ENCODE data around the gene MERTK.

MERTK gene

DNA sequence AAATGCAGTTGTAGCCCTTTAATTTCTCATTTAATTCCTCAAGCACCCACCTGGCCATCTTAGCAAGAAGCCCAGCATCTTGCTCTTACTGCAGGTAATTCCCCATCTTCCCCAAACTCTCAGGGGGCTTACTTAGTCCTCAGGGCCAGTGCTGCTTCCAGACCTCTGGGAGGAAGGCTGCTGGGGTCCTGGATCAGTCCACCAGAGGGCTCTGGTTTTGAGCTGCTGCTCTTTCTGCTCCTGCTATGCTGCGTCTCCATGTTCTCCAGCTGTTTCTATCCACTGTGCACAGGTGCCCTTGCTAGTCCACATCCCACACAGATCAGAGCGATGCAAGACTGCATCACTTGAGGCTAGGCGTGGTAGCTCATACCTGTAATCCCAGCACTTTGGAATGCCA lies 122.2 kb downstream of the MERTK start:
- no peak overlapping the region for H3K4me3 ChIP-seq (replicated peaks in 1 of 2; ENCODE audit: low read depth in 2 of 2, low read length in 2 of 2)
- DNase-seq (ENCODE audit: low read depth in 2 of 2) = no peak
- TF ChIP-seq, protein P1, sequence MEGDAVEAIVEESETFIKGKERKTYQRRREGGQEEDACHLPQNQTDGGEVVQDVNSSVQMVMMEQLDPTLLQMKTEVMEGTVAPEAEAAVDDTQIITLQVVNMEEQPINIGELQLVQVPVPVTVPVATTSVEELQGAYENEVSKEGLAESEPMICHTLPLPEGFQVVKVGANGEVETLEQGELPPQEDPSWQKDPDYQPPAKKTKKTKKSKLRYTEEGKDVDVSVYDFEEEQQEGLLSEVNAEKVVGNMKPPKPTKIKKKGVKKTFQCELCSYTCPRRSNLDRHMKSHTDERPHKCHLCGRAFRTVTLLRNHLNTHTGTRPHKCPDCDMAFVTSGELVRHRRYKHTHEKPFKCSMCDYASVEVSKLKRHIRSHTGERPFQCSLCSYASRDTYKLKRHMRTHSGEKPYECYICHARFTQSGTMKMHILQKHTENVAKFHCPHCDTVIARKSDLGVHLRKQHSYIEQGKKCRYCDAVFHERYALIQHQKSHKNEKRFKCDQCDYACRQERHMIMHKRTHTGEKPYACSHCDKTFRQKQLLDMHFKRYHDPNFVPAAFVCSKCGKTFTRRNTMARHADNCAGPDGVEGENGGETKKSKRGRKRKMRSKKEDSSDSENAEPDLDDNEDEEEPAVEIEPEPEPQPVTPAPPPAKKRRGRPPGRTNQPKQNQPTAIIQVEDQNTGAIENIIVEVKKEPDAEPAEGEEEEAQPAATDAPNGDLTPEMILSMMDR (IDR thresholded peaks at IDR 0.05; ENCODE audit: low read depth, low read length) = peak; percentile 10

- no peak for DNase-seq (ENCODE audit: low read depth in 2 of 2)
- TF ChIP-seq, protein P1 (IDR thresholded peaks at IDR 0.05; ENCODE audit: low read depth, low read length) = no peak
- no peak overlapping the region for H3K4me3 ChIP-seq (replicated peaks in 1 of 2; ENCODE audit: low read depth in 2 of 2, low read length in 2 of 2)
These were observed 122.9 kb downstream of the MERTK start for GRCh38 chr2:112021290-112021689.

- H3K4me3 ChIP-seq (replicated peaks in 1 of 2; ENCODE audit: low read depth in 2 of 2, low read length in 2 of 2) = no peak overlapping the region
- no peak for DNase-seq (ENCODE audit: low read depth in 2 of 2)
- TF ChIP-seq, protein P1 (IDR thresholded peaks at IDR 0.05; ENCODE audit: low read depth, low read length) = no peak
These were observed 123.4 kb downstream of the MERTK start for GRCh38 chr2:112021781-112022231.

- TF ChIP-seq, protein P1 (IDR thresholded peaks at IDR 0.05; ENCODE audit: low read depth, low read length) = no peak
- DNase-seq (ENCODE audit: low read depth in 2 of 2) = no peak
- no peak overlapping the region for H3K4me3 ChIP-seq (replicated peaks in 1 of 2; ENCODE audit: low read depth in 2 of 2, low read length in 2 of 2)
These were observed 125.3 kb downstream of the MERTK start for GRCh38 chr2:112023707-112024106.

GRCh38 chr2:112024231-112024630 lies 125.8 kb downstream of the MERTK start:
- TF ChIP-seq, protein P1 (IDR thresholded peaks at IDR 0.05; ENCODE audit: low read depth, low read length) = no peak
- DNase-seq (ENCODE audit: low read depth in 2 of 2) = no peak
- no peak overlapping the region for H3K4me3 ChIP-seq (replicated peaks in 1 of 2; ENCODE audit: low read depth in 2 of 2, low read length in 2 of 2)

- no peak overlapping the region for H3K4me3 ChIP-seq (replicated peaks in 1 of 2; ENCODE audit: low read depth in 2 of 2, low read length in 2 of 2)
- TF ChIP-seq, protein P1 (IDR thresholded peaks at IDR 0.05; ENCODE audit: low read depth, low read length) = no peak
- no peak for DNase-seq (ENCODE audit: low read depth in 2 of 2)
These were observed 126.6 kb downstream of the MERTK start for GRCh38 chr2:112024896-112025491.

- TF ChIP-seq, protein P1 (IDR thresholded peaks at IDR 0.05; ENCODE audit: low read depth, low read length) = no peak
- no peak overlapping the region for H3K4me3 ChIP-seq (replicated peaks in 1 of 2; ENCODE audit: low read depth in 2 of 2, low read length in 2 of 2)
- DNase-seq (ENCODE audit: low read depth in 2 of 2) = no peak
These were observed 128.1 kb downstream of the MERTK start for GRCh38 chr2:112026509-112026908.
